ENCODE measurements around the gene RNF223. TPM values are rescaled to one million over a fixed set of nuclear protein-coding genes. Genes with fewer than 3 reads are reported as not detected.

The RNF223 gene
- total RNA-seq, 1 experiment from 2014 or later, result not detected

GRCh38 chr1:1122078-1122811 is 48.1 kb upstream of the RNF223 start:
- no peak overlapping the region; the same call in 1 of the 2 replicates for H3K14ac ChIP-seq (ENCODE audit: insufficient read depth, low read length)
- H3K23me2 ChIP-seq (ENCODE audit: insufficient read length, low read depth, low read length, poor library complexity, severe bottlenecking), result no peaks in the 10 kb centered on the region
- no peak overlapping the region for H2BK15ac ChIP-seq (ENCODE audit: low read depth, low read length)
- no peak overlapping the region for H3K23ac ChIP-seq (ENCODE audit: insufficient read length, low read depth, low read length)
- DNase-seq, result peak; percentile 86
- no peak overlapping the region for H2BK20ac ChIP-seq (ENCODE audit: low read depth, low read length, poor library complexity, severe bottlenecking)
- TF ChIP-seq CTCF (conservative IDR thresholded peaks at IDR 0.05), result peak; percentile 95
- peaks cover 1% of the 10 kb centered on the region; the same call in 1 of the 2 replicates for H3K27me3 ChIP-seq (ENCODE audit: insufficient read depth, low read length)
- H4K20me1 ChIP-seq (ENCODE audit: control insufficient read depth, insufficient read depth, insufficient read length), result no peaks in the 10 kb centered on the region
- H4K5ac ChIP-seq (ENCODE audit: insufficient read length, low read depth, low read length), result no peak overlapping the region
- no peak overlapping the region for H3K4me2 ChIP-seq (ENCODE audit: insufficient read depth, insufficient read length, low read length)
- H4K8ac ChIP-seq (replicated peaks; ENCODE audit: insufficient read length, low read depth, low read length), result no peak overlapping the region
- Mint-ChIP-seq H3K27me3 (ENCODE audit: low read depth) (peaks cover 46% of the 10 kb centered on the region), H3K9me3 (peaks cover 8 to 9% of the 10 kb centered on the region in 2 experiments; a peak in 4 of 5 replicates), H3K36me3 (ENCODE audit: insufficient read depth in 1 of 3, low read depth in 3 of 3) (peaks cover 0 to 7% (median 0%) of the 10 kb centered on the region in 3 experiments; a peak in 2 of 7 replicates), H3K4me3 (no peak overlapping the region), H3K27ac (no peak overlapping the region), H3K4me1 (peaks cover 0 to 2% of the 10 kb centered on the region in 2 experiments; a peak in 2 of 4 replicates)
- no peaks in the 10 kb centered on the region for H3K79me1 ChIP-seq (ENCODE audit: insufficient read depth, low read depth, low read length, poor library complexity, severe bottlenecking)
- no peak overlapping the region for H3K9ac ChIP-seq (ENCODE audit: extremely low read depth, insufficient read length, low read length)
- H4K91ac ChIP-seq (ENCODE audit: insufficient read length, low read depth, low read length), result no peak overlapping the region
- no peaks in the 10 kb centered on the region for H3K79me2 ChIP-seq (ENCODE audit: insufficient read depth, low read length)
- no CpG with 5 or more reads among the region's 39 CpGs for WGBS (ENCODE audit: extremely low coverage, insufficient read length, low lambda C conversion rate)
- no peak overlapping the region for H2BK5ac ChIP-seq (ENCODE audit: insufficient read length, low read length)
- no peak overlapping the region for H3T11ph ChIP-seq (ENCODE audit: low read length)
- no peak overlapping the region for H3K27ac ChIP-seq (ENCODE audit: insufficient read length, low read depth, low read length)
- no peaks in the 10 kb centered on the region for H3K9me3 ChIP-seq (ENCODE audit: control insufficient read depth, low read depth, low read length)
- no peak overlapping the region for H2AFZ ChIP-seq (ENCODE audit: low read length)
- no peak overlapping the region for H3K18ac ChIP-seq (ENCODE audit: insufficient read length, low read depth, low read length)
- H3K4ac ChIP-seq (ENCODE audit: low read depth, low read length), result no peak overlapping the region
- H2BK12ac ChIP-seq (ENCODE audit: insufficient read length, low read depth, low read length), result no peak overlapping the region
- no peak overlapping the region for H3K56ac ChIP-seq (ENCODE audit: insufficient read length, low read depth, low read length)
- H2BK120ac ChIP-seq (ENCODE audit: low read depth, low read length, poor library complexity, severe bottlenecking), result no peak overlapping the region
- H2AK5ac ChIP-seq (ENCODE audit: insufficient read length, low read length), result no peak overlapping the region
- no peaks in the 10 kb centered on the region for H3K4me1 ChIP-seq (ENCODE audit: insufficient read depth, low read length)
